ENCODE results near the gene DPP7. TPM values are rescaled to one million over a fixed set of nuclear protein-coding genes. Genes with fewer than 3 reads are reported as not detected.

DPP7 gene
- total RNA-seq, 2 donors from 2014 or later = 147 to 235 TPM

DNA sequence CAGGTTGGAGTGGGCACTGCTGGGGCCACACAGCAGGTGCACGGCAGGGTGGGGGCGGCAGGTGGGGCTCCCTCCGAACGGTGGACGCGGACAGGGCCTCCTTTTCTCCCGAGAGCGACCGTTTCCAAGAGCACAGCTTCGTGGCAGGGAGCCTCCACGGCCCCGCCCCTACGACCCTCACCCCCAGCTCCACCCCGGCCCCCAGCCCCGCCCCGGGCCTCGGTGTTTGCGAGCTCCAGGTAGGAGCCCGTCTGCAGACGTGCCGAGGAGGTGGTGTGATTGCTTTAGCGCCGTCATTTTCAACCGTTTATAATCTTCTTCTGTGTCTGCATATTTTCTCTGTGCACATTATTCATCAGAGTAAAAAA is 33.2 kb upstream of the DPP7 start:
- no peaks in the 10 kb centered on the region for H3K9me3 ChIP-seq
- no peaks in the 10 kb centered on the region for H3K36me3 ChIP-seq
- H3K27me3 ChIP-seq (replicated peaks; ENCODE audit: insufficient read depth) = peaks cover 20% of the 10 kb centered on the region
- intact Hi-C loops (cut with DNase I) = no loop called here
- no peaks in the 10 kb centered on the region for H3K4me1 ChIP-seq (replicated peaks)
- WGBS = 21% methylated on average over 15 of the region's 24 CpGs
- no peak overlapping the region for H3K27ac ChIP-seq
- no peak for DNase-seq (ENCODE audit: low spot score)
- H3K4me3 ChIP-seq = no peak overlapping the region
- TF ChIP-seq POLR2A (IDR thresholded peaks at IDR 0.05) (no peak), POLR2AphosphoS5 (IDR thresholded peaks at IDR 0.05) (no peak)
- TF ChIP-seq, protein P1, sequence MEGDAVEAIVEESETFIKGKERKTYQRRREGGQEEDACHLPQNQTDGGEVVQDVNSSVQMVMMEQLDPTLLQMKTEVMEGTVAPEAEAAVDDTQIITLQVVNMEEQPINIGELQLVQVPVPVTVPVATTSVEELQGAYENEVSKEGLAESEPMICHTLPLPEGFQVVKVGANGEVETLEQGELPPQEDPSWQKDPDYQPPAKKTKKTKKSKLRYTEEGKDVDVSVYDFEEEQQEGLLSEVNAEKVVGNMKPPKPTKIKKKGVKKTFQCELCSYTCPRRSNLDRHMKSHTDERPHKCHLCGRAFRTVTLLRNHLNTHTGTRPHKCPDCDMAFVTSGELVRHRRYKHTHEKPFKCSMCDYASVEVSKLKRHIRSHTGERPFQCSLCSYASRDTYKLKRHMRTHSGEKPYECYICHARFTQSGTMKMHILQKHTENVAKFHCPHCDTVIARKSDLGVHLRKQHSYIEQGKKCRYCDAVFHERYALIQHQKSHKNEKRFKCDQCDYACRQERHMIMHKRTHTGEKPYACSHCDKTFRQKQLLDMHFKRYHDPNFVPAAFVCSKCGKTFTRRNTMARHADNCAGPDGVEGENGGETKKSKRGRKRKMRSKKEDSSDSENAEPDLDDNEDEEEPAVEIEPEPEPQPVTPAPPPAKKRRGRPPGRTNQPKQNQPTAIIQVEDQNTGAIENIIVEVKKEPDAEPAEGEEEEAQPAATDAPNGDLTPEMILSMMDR (IDR thresholded peaks at IDR 0.05) = no peak

DNA sequence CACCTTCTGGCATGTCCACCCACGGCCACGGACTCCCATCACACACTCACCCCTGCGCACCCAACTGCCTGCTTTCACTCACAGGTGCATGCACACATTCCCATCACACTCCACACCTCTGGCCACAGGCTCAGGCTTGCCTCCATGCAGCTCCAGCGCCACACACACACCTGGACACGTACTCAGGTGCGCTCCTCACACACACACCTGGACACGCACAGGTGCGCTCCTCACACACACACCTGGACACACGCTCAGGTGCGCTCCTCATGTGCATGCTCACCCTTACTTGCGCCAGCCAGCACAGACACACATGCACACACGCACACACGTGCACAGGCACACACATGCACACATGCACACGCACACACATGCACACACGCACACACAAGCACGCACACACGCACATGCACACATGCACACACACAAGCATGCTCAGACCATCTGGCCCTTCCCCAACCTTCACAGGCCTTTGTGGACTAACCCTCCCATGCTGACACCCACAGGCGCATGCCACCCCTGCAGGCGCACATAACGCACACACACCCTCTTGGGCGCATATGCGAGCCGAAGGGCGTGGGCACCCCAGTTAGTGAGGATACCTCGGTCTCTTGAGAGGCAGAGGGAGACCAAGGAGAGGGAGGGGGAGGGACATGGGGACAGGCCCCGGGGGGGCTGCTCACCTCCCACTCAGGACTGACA is 32.7 kb upstream of the DPP7 start:
- 78% methylated on average over 26 of the region's 26 CpGs for WGBS
- intact Hi-C loops (cut with DNase I) = no loop called here
- H3K4me1 ChIP-seq (replicated peaks) = no peaks in the 10 kb centered on the region
- peaks cover 24% of the 10 kb centered on the region for H3K27me3 ChIP-seq (replicated peaks; ENCODE audit: insufficient read depth)
- H3K9me3 ChIP-seq = no peaks in the 10 kb centered on the region
- no peaks in the 10 kb centered on the region for H3K36me3 ChIP-seq
- DNase-seq (ENCODE audit: low spot score) = no peak
- no peak overlapping the region for H3K4me3 ChIP-seq
- TF ChIP-seq POLR2AphosphoS5 (IDR thresholded peaks at IDR 0.05) = no peak
- no peak for TF ChIP-seq POLR2A (IDR thresholded peaks at IDR 0.05)
- TF ChIP-seq, protein P1 (IDR thresholded peaks at IDR 0.05) = no peak
- no peak overlapping the region for H3K27ac ChIP-seq

DNA sequence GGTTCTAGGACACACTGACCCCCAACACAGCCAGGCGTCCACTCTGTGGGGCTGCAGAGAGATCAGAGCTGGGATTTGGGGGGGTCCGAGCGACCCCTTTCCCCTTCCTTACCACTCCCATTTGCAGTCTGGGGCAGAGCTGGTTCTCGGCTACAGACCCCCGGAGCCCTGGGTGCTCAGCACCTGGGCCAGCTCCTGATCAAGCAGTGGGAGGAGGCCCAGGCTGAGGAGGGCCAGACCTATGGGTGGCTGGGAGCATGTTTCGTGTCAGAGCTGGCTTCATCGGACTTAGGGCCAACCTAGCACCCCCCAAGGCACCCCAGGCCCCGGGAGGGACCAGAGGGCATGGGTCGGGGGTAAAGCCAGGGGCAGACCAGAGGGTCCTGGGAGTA is 32.0 kb upstream of the DPP7 start:
- peaks cover 24% of the 10 kb centered on the region for H3K27me3 ChIP-seq (replicated peaks; ENCODE audit: insufficient read depth)
- intact Hi-C loops (cut with DNase I) = no loop called here
- H3K36me3 ChIP-seq = no peaks in the 10 kb centered on the region
- no peak overlapping the region for H3K27ac ChIP-seq
- no peak overlapping the region for H3K4me3 ChIP-seq
- TF ChIP-seq POLR2AphosphoS5 (IDR thresholded peaks at IDR 0.05) (no peak), POLR2A (IDR thresholded peaks at IDR 0.05) (no peak)
- TF ChIP-seq, protein P1 (IDR thresholded peaks at IDR 0.05) = no peak
- WGBS = 54% methylated on average over 9 of the region's 9 CpGs
- no peak for DNase-seq (ENCODE audit: low spot score)
- no peaks in the 10 kb centered on the region for H3K9me3 ChIP-seq
- no peaks in the 10 kb centered on the region for H3K4me1 ChIP-seq (replicated peaks)

DNA sequence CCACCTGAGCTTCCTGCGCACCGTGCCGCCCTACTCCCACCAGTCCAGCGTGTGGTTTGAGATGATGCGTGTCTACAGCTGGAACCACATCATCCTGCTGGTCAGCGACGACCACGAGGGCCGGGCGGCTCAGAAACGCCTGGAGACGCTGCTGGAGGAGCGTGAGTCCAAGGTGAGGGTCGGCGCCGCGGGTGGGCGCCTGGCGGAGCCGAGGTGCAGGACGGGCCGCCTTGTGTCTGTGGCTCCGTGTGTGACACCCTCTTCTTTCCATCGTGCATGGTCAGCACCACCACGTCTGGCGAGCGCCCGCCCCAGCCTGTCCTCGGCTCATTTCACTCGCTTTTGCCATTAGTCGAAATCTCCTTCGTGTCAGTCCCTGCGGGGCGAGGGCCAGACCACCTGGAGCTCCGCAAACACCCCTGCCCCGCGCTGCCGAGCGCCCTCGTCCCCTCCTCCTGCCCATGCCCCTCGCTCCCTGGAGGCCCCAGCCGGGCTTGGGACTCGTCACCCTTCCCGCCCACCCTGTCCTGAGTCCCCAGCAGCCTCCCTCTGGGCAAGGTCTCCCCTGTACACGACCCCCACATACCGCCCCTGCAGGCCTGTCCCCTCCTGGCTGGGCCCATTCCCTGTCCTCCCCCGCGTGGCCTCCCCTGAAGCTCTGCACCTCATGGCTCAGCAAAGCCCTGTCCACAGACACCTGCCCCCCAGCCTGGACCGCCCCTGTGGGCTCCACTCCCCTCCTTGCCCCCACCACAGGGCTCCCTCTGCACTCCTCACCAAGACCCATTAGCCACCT is 31.4 kb upstream of the DPP7 start:
- DNase-seq (ENCODE audit: low spot score) = no peak
- intact Hi-C loops (cut with DNase I) = no loop called here
- no peak overlapping the region for H3K27ac ChIP-seq
- WGBS = 56% methylated on average over 42 of the region's 49 CpGs
- H3K36me3 ChIP-seq = no peaks in the 10 kb centered on the region
- H3K4me3 ChIP-seq = no peak overlapping the region
- H3K27me3 ChIP-seq (replicated peaks; ENCODE audit: insufficient read depth) = peaks cover 24% of the 10 kb centered on the region
- H3K4me1 ChIP-seq (replicated peaks) = no peaks in the 10 kb centered on the region
- TF ChIP-seq POLR2A (IDR thresholded peaks at IDR 0.05) = no peak
- TF ChIP-seq, protein P1 (IDR thresholded peaks at IDR 0.05) = no peak
- TF ChIP-seq POLR2AphosphoS5 (IDR thresholded peaks at IDR 0.05) = no peak
- no peaks in the 10 kb centered on the region for H3K9me3 ChIP-seq
